K562 (cell line): ENCODE data around the gene ASB4.

Source experiments
- BACH1 ChIP-seq: fragments of 200-800 bp; sonication (Bioruptor generic); IDR thresholded peaks from 2 replicates; pipeline ENCODE4 v1.6.1; 2016; ENCODE audit warnings: missing genetic modification characterization, missing compliant biosample characterization
- E4F1 ChIP-seq: fragments of 250-450 bp; sonication (Bioruptor Pico); IDR thresholded peaks from 2 replicates; pipeline ENCODE4 v1.5.0; 2021; ENCODE audit warnings: mild to moderate bottlenecking, borderline replicate concordance
- EZH2 ChIP-seq: IDR thresholded peaks from 2 replicates; pipeline ENCODE4 v1.6.1; 2012; ENCODE audit warnings: low read depth, mild to moderate bottlenecking, inconsistent platforms, low read length, borderline replicate concordance
- FOXK1 ChIP-seq: sonication (generic); formaldehyde crosslinking; IDR thresholded peaks from 2 replicates; pipeline ENCODE4 v1.8.0; 2022; ENCODE audit warnings: missing genetic modification reagents, mild to moderate bottlenecking, borderline replicate concordance
- HINFP ChIP-seq: fragments of 450-650 bp; conservative IDR thresholded peaks from 2 replicates; pipeline ENCODE4 v1.6.1; 2016; ENCODE audit warnings: missing genetic modification characterization, low read depth, mild to moderate bottlenecking, control low read depth, missing compliant biosample characterization
- NBN ChIP-seq: fragments of 450-650 bp; IDR thresholded peaks from 2 replicates; pipeline ENCODE4 v1.6.1; 2016; ENCODE audit warnings: low read depth, mild to moderate bottlenecking
- NFIC ChIP-seq: fragments of 450-650 bp; IDR thresholded peaks from 2 replicates; pipeline ENCODE4 v1.6.1; 2017; ENCODE audit warnings: mild to moderate bottlenecking, inconsistent platforms
- PCBP1 ChIP-seq: fragments of 200-400 bp; formaldehyde crosslinking; IDR thresholded peaks from 2 replicates; pipeline ENCODE4 v1.6.1; 2018; ENCODE audit warnings: mild to moderate bottlenecking, low read depth, low read length; ENCODE audit not compliant: poor library complexity, severe bottlenecking
- POLR2A ChIP-seq: fragments of 450-650 bp; conservative IDR thresholded peaks from 2 replicates; pipeline ENCODE4 v1.6.1; 2016
- ZNF584 ChIP-seq: fragments of 200-800 bp; sonication (Bioruptor generic); IDR thresholded peaks from 2 replicates; pipeline ENCODE4 v1.6.1; 2016; ENCODE audit warnings: low read depth, mild to moderate bottlenecking, missing genetic modification characterization, missing compliant biosample characterization

DNA sequence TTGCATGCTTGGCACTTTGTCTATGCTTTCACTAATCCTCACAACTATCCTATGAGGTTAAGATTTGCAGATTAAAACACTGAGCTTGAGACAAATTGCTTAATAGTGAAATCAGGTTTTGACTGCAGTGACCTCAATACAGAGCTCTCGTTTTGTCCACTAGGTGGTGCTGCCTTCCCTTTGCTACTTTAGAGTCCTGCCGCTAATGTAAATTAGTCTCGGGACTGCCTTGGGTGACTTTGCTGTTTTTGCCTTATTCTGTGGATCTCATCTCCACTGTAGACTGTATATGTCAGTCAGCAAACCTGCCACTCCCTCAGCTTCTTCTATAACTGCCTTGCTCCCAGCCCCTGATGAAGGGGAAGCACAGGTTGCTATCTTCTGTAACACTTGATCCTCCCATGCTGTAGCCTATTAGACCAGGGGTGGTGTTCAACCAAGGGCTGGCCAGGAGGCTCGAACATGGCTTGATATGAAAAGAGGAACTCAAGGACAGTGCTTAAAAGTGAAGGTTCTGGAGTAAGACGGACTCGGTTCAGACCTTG lies 26.0 kb downstream of the ASB4 start:
- TF ChIP-seq E4F1 (CRISPR knock-in tag) (no peak), PCBP1 (no peak), ZNF584 (no peak), FOXK1 (CRISPR knock-in tag) (no peak), NFIC (no peak), BACH1 (tag) (no peak), HINFP (tag) (no peak), NBN (no peak), POLR2A (no peak), EZH2 (no peak)
